GM21526 (cell line): ENCODE data around the gene ADGRA1.

Experiments used
- ATAC-seq: cut with Tn5 transposase; IDR thresholded peaks from one replicate; pipeline ENCODE4 v1.9.1; 2021; ENCODE audit warnings: moderate library complexity; ENCODE audit not compliant: unreplicated experiment, low FRiP score

Gene ADGRA1

DNA sequence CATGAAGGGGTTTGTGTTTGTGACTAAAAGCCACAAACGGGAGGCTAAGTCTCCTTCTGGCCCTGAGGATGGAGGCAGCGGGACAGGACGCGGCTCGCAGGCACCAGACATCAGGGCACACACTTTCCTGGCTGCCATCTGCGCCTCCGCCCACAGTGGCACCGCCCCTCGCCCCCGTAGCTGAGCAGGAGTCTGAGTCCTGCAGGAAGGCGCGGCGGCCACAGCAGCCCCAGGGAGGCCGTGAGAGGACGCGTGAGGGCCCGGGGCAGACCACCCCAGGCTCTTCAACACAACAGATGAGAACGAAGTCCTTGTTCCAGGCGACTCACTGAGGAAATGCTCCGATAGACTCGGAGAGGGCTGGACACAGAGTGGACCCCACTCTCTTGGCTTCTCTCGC lies 6.6 kb downstream of the ADGRA1 start:
- no peak for ATAC-seq

DNA sequence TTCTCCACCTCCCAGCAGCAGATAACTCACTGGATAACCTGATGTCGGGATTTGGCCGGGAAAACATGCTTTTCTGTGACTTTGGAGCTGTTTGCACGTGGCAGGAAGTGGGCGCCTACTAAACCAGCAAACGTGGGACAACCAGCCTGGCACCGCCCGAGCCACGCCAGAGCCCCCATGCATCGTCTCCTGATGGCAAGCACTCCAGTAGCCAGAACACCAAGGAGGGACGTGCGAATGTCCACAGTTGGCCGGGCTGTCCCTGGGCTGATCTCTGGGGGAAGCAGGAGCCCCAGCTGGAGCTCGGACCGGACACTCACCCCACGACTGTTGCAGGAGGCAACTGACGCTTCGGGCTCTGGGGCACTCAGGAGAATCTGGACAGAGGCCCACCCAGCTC lies 7.1 kb downstream of the ADGRA1 start:
- no peak for ATAC-seq

DNA sequence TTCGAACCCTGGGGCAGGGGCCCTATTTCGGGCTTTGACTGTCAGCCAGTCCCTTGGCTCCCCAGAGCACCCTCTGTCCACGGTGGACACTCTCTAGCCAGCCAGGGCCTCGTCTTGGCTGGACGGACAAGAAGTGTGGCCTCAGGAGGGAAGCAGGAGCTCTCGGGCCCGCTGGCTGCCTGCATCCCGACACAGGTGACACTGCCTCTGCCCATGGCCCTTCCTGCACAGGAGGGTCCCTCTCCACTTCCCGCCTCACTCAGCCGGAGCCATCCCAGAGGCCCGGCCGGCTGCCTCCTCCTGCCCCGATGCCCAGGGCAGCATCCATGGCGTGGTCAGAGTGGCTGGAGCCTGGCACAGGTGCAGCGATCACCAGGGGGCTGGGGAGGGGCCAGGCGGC lies 7.9 kb downstream of the ADGRA1 start:
- no peak for ATAC-seq

DNA sequence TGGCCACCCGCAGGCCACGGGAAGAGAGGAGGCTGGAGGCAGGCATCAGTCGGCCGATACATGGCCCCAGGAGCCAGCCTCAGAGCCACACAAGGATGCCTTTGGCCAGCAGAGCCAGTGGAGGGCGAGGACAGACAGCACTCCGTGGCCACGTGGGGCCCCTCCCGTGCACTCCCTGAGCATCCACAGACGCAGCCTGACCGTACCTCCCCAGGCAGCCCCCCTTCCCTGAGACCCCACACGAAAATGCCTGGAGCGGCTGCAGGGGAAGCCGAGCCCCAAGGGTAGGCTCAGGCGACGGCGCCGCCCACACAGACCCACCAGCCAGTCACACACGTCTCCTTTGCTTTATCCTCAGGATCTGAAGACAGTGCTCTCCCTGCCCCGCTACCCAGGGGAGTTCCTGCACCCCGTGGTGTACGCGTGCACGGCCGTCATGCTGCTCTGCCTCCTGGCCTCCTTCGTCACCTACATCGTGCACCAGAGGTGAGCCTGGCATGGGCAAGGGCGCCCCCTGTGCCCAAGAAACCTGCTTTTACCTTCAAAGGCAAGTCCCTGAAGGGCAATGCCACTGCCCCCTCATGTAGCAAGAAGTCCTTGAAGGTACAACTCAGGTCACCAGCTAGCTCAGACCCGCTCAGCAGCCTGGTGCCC lies 9.0 kb downstream of the ADGRA1 start:
- no peak for ATAC-seq

DNA sequence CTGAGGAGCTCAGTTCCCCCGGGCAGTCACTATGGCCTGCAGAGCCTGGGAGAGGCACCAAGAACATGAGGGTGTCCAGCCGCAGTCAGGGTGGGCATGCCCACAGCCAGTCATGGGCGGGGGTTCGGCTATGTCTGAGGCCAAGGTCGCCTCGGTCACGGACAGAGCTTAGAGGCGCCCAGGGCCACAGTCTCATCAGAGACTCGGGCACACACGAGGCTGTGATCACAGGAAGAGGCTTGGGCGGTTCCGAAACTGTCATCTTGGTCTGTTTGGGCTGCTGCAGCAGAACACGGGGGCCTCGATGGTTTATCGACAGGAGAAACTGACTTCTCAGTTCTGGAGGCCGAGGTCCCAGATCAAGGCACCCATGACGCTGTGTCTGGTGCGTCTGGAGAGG lies 9.7 kb downstream of the ADGRA1 start:
- no peak for ATAC-seq

DNA sequence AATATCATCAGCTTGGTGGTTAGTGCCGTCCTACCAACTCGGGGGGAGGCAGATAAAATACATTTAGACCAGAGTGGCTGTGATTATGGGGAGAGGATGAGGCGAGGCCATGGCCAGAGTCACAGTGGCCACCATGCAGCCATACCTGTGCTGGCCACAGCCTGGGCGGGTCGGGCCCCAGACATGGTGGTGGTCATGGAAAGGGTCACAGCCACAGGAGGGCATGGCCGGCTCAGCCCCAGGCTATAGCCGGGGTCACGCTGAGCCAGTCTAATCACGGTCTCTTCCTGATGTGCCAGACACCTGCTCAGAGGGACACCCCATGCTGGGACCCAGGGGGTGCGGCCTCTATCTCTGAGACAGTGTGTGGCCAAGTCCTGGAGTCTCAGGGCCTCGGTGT lies 10.2 kb downstream of the ADGRA1 start:
- no peak for ATAC-seq

DNA sequence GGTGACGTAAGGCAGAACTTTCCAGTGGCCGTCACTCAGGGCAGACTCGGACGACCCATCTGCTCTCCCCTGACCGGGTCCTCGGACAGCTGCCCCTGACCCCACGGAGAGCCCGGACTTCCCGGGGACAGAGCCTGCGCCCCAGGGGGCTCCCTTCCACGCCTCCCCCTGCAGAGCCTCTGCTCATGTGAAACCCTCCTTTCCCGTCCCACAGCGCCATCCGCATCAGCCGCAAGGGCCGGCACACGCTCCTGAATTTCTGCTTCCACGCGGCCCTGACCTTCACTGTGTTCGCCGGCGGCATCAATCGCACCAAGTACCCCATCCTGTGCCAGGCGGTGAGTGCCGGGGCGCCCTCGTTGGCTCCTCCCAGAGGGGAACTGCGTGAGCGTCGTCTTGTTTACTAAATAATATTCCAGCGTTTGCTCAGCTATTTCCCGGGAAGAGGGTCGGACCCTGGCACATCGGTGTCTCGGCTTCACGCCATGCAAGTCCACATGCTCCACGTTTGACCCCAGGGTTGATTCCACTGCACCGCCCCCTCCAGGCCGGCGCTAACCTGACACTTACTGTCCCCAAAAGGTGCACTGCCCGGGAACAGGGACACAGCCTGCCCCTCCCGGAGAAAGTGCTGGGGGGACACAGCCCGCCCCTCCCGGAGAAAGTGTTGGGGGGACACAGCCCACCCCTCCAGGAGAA lies 10.9 kb downstream of the ADGRA1 start:
- no peak for ATAC-seq

DNA sequence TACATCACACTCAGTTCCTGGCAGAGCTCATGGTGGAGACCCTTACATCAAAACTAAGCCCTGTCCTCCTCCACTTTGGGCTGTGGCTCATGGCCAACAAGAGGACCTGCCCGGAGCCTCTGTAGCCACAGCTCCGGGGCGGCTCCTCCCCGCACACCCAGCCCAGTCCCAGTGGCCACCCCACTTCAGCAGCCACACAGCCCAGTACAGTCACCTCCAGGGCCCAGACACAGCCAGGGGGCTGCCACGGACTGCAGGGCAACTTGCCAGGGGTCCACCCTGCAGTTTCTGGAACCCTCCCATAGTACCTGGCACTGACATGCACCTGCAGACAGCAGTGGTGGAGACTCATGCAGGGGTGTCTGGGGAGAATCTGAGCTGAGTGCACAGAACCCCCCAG lies 11.8 kb downstream of the ADGRA1 start:
- no peak for ATAC-seq

DNA sequence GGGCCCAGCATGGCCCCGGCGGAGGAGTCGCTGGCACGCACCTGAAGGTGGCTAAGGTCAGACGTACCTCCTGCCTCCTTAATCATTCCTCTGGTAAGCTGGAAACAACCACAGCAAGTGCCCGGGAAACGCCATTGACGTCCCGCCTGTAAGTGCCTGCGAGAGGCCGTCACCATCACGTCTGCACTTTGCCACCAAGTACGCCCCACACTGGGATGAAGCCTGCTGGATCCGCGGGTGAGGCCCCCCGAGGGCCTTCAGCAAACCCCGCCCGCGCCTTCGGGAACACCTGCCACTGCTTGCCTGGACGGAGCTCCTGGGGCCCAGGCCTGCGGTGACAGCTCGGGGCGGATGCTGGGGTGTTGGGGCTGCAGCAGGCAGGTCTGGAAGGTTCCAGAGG lies 12.5 kb downstream of the ADGRA1 start:
- ATAC-seq: no peak

DNA sequence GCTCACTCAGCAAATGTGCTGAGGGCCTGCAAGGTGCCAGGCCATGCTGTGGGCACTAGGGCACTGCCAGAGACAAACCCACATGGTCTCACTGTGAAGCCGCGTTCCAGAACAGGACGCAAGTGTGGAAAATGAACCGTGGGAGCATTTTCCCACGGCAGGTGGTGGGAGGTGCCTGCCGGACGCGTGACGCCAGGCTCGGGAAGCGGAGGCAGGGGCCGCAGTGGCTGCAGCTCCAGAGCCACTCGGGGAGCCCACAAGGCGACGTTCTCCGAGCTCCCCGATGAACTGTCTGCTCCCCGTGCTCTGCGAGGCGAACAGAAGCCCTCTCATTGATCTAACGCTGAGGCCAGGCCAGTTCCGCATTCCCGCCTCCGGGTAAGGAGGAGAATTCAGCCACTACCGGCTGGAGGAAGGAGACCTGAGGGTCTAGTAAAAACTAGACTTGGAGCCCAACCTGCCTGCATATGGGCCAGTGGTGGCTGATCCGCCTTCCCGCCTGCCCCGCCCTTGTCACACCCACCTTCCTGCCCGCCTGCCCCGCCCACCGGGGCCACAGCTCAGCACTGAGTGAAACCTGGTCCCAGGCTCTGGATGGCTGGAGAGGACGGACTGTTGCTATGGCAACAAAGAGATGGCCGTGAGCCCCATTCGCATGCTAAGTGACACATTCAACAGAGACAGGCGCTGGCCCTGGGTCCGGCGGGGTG lies 13.1 kb downstream of the ADGRA1 start:
- no peak for ATAC-seq

DNA sequence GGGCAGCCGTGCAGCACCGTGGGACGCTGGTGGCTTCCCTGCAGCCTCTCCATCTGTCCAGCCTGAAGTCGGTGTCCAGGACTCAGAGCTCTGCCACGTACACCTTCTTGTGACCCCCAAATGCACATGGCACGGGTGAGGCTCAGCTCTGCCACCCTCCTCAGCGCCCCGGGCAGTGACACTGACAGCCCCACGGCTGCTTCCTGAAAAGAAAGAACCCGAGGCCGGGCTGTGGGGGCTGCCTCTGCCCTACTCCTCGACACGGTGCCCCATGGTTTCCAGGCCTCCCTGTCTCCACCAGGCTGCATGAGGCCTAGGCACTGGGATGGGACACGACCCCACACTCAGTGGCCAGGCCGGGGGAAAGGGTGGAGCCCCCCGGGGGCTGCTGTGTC lies 13.7 kb downstream of the ADGRA1 start:
- ATAC-seq: no peak

DNA sequence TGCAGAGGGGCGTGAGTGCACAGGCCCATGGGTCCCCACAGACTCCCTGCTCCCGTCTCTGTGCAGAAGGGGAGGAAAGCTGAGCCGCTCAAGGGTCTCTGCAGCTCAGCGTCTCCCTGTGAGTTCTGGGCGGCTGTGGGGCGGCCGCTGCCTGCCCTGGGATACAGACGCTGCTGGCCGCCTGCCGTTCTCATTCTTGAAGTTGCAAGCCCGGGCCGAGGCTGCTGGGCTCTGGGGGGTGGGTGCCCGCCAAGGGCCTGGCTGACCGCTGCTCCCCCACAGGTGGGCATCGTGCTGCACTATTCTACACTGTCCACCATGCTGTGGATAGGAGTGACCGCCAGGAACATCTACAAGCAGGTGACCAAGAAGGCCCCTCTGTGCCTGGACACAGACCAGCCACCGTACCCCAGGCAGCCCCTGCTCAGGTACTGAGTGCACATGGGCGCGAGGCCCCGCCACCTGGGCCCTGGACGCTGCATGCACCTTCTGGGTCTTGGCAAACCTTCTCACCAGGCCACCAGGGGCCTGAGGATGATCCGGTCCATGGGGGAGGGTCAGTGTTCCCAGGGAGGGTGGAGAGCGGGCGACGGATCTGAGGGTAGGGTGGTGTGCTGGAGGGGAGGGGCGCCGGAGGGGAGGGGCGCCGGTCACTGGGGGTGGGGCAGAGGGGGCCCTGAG lies 14.8 kb downstream of the ADGRA1 start:
- no peak for ATAC-seq

DNA sequence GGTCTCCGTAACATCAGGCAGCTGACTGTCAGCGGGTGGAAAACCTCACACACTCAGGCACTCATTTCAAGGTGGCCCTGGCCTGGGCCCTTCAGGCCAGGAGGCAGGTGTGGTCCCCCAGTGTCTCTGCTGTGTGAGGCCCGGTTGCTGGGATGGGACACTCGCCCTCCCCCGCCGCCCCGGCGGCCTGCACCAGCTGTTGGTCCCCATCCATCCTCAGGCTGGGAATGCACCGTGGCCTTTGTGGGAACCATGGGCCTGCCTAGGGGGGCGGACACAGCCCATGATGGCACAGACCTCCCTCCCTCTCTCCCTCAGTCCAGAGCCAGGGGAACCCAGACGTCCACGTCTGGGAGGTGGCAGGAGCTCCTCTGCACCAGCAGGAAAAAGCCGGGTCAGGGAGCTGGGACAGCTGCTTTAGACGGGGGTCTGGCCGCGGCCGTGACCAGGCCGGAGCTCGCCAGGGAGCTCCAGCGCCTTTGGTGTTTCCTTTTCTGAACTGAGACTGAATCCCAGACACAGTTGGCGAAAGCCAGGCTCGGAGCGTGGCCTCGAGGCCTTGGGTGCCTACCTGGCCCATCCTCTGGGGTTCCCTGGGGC lies 15.7 kb downstream of the ADGRA1 start:
- ATAC-seq: no peak

DNA sequence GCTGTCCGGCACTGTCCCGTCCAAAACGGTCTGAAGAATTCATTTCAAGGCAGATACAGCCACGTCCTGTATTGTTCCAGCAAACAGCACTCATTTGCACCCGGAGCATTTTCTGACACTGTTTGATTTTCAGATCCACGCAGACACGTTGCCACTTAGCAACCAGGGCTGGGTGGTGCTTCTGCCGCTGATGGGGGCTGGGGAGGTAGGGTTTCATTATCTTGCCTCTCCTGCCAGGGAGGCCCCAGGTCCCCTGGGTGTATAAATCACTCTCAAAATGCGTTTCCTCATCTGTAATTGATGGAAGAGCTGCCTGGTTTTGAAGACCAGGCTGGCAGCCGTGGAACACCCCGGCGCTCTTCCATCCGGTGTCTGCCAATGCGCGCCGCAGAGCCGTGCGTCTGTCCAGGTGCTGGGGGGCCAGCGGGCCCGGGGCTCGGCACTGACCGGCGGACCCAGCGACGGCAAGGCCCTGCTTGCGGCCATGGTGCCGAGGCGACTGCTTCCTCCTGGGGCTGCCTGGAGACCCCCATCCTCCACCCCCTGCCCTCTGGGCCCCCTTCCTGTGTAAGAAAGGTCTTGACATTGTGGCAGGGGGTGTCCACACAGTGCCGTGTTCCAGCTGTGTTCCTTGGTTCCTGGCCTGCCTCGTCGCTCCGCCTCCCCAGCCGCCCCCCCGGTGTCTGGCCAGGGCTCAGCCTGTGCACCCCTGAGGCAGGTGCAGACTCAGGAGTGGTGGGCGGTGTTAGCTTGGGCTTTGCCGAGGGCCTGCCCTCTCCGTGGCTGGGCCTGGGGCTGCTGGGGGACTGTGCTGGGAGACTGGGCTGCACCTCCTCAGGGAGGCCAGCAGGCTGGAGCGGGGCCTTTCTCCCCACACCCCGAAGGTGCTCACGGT lies 16.6 kb downstream of the ADGRA1 start:
- no peak for ATAC-seq

DNA sequence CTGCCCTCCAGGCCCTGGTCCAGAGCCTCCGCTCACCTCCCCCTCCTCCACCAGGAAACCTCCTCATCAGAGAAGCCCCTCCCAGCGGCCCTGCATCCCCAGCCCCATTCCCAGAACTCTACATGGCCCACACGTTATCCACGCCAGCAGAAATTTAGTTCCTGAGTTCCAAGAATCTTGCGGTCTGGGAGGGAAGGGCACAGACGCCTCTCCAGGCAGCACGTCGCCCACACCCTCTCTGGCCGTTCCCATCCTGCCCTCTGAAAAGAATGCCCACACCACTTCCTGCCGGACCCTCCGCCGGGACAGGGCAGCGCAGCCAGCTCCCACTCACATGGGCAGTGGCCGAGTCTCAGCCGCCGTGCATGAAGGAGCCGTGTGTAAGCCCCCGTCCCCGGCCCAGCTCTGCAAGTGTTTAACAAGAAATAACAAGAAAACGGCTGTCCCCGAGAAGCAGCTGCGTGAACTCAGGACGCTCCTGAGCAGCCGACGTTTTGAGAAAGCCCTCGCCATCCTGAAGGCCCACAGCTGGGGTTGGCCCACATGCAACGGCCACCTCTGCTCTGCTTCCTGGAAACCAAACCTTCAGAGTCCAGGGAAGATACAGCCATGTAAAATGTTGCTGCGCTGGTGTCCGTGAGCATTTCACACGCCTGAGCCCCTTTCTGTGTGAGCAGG lies 17.4 kb downstream of the ADGRA1 start:
- no peak for ATAC-seq

DNA sequence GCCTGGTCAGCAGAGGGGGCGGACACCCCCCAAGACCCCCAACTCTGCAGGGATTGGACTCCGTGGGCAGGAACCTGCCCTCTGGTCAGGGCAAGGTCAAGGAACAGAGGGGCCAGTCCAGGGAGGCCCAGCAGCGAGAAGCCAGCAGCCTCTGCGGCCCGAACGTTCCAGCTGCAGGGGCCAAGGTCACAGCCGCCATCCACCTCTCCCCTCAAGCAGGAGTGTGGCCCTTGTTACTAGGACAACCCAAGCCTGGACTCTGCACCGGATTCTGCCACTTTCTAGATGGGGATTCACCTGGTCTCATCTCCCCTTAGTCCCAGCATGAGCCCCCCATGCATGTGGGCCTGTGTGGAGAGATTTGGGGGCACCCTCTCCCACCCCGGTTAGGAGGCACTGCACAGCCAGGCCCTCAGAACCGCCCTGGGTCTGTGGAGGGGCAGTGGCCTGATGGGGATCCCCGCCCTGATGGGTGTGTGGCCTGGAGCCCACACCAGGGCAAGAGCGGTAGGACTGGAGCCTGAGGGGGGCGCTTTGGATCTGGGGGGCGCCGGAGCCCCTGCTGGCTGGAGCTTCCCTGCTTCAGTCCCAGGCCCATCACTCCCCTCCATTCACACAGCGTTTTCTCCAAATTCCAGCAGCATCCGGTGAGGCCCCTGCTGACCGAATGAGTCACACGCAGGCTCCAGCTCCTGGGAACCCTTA lies 18.1 kb downstream of the ADGRA1 start:
- no peak for ATAC-seq

DNA sequence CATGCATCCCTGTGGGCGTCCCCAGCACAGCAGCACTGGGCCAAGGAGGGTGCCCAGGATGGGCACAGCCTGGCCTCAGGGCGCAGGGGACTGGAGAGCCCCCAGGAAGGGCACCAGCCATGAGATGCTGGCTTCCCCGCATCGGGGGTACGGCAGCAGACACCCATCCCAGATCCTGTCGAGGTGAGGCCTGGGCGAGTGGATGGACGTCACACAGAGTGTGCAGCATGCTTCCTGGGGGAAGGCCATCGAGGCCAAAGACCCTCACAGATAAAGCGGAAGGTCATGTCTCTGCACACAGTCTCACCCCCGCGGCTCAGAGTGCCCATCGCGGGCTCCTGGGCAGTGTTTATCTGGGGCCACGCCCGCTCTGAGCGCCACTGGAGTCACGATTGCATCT lies 18.8 kb downstream of the ADGRA1 start:
- ATAC-seq: no peak

DNA sequence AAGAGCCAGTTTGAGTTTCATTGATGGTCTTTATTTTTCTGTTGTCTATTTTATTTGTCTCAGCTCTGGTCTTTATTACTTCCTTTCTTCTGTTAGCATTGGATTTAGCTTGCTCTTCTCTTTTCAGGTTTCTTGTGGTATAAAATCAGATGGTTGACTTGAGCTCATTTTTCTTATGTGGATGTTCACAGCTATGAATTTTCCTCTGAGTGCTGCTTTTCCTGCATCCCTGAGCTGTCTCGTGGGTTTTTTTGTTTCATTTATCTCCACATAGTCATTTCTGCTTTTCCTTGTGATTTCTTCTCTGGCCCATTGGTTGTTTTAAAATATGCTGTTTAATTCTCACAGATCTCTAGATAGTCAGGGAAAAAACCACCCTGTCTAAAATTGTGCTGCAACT lies 19.7 kb downstream of the ADGRA1 start:
- ATAC-seq: no peak

DNA sequence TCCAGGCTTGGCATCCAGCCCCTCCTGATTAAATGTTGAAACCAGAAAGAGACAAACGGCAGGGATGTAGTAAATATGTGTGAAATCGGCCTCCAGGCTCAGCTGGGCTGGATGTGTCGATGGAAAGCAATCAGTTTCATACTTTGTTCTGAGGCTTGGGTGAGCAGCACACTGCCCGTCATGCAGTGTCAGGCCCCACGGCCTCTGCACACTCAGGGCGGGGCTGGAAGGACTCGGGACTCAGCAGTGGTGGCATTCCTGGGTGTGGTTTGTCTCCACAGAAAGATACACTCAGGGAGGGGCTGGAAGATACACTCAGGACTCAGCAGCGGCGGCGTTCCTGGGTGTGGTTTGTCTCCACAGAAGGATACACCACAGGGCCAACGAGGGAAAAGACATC lies 22.0 kb downstream of the ADGRA1 start:
- ATAC-seq: no peak
